ENCODE measurements around the gene F11R. TPM values are rescaled to one million over a fixed set of nuclear protein-coding genes. Genes with fewer than 3 reads are reported as not detected.
A peak's percentile ranks its signal among the peaks of the same experiment; 100 is the strongest.

F11R gene
- total and polyA plus RNA-seq, 2 of the 13 experiments (the other 11 are each of a cell fraction or from before 2014, with no cell fraction given) = 95.8 to 105 TPM

- TF ChIP-seq ZSCAN21 (CRISPR knock-in tag; IDR thresholded peaks at IDR 0.05; ENCODE audit: borderline replicate concordance) (no peak), SOX13 (IDR thresholded peaks at IDR 0.05) (no peak), SOX13 (CRISPR knock-in tag; conservative IDR thresholded peaks at IDR 0.05 in 1 of 2, IDR thresholded peaks at IDR 0.05 in 1 of 2) (peak in 1 of 2 experiments; percentile 93; a peak in 2 of 4 replicates), CSRNP1 (CRISPR knock-in tag; IDR thresholded peaks at IDR 0.05) (no peak), CENPX (CRISPR knock-in tag; IDR thresholded peaks at IDR 0.05) (no peak), HOXA5 (CRISPR knock-in tag; IDR thresholded peaks at IDR 0.05) (no peak), ZNF562 (CRISPR knock-in tag; IDR thresholded peaks at IDR 0.05; ENCODE audit: borderline replicate concordance) (no peak)
- TF ChIP-seq, protein P1, sequence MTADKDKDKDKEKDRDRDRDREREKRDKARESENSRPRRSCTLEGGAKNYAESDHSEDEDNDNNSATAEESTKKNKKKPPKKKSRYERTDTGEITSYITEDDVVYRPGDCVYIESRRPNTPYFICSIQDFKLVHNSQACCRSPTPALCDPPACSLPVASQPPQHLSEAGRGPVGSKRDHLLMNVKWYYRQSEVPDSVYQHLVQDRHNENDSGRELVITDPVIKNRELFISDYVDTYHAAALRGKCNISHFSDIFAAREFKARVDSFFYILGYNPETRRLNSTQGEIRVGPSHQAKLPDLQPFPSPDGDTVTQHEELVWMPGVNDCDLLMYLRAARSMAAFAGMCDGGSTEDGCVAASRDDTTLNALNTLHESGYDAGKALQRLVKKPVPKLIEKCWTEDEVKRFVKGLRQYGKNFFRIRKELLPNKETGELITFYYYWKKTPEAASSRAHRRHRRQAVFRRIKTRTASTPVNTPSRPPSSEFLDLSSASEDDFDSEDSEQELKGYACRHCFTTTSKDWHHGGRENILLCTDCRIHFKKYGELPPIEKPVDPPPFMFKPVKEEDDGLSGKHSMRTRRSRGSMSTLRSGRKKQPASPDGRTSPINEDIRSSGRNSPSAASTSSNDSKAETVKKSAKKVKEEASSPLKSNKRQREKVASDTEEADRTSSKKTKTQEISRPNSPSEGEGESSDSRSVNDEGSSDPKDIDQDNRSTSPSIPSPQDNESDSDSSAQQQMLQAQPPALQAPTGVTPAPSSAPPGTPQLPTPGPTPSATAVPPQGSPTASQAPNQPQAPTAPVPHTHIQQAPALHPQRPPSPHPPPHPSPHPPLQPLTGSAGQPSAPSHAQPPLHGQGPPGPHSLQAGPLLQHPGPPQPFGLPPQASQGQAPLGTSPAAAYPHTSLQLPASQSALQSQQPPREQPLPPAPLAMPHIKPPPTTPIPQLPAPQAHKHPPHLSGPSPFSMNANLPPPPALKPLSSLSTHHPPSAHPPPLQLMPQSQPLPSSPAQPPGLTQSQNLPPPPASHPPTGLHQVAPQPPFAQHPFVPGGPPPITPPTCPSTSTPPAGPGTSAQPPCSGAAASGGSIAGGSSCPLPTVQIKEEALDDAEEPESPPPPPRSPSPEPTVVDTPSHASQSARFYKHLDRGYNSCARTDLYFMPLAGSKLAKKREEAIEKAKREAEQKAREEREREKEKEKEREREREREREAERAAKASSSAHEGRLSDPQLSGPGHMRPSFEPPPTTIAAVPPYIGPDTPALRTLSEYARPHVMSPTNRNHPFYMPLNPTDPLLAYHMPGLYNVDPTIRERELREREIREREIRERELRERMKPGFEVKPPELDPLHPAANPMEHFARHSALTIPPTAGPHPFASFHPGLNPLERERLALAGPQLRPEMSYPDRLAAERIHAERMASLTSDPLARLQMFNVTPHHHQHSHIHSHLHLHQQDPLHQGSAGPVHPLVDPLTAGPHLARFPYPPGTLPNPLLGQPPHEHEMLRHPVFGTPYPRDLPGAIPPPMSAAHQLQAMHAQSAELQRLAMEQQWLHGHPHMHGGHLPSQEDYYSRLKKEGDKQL (CRISPR knock-in tag; IDR thresholded peaks at IDR 0.05; ENCODE audit: low read depth) = no peak
Measured at GRCh38 chr1:160961419-160961818, 59.5 kb downstream of the F11R start (continued).

All from HepG2 (cell line).